ENCODE results near the gene PCDH8. TPM values are rescaled to one million over a fixed set of nuclear protein-coding genes. Genes with fewer than 3 reads are reported as not detected.

PCDH8 gene
- total RNA-seq, 1 donor from 2014 or later, result not detected

GRCh38 chr13:52811841-52812240 is 36.6 kb downstream of the PCDH8 start:
- Histone ChIP-seq H3K36me3 (no peaks in the 10 kb centered on the region), H3K4me1 (no peaks in the 10 kb centered on the region), H3K9me3 (no peaks in the 10 kb centered on the region), H3K27ac (no peak overlapping the region), H3K4me3 (no peak overlapping the region), H3K27me3 (no peaks in the 10 kb centered on the region)
- no peak for DNase-seq (ENCODE audit: low spot score in 2 of 2)
- intact Hi-C loops (cut with DNase I), result no loop called here
- TF ChIP-seq CTCF (IDR thresholded peaks at IDR 0.05), result no peak

GRCh38 chr13:52810526-52810925 is 37.9 kb downstream of the PCDH8 start:
- no peak for TF ChIP-seq CTCF (IDR thresholded peaks at IDR 0.05)
- Histone ChIP-seq H3K4me3 (no peak overlapping the region), H3K9me3 (no peaks in the 10 kb centered on the region), H3K4me1 (no peaks in the 10 kb centered on the region), H3K36me3 (no peaks in the 10 kb centered on the region), H3K27ac (no peak overlapping the region), H3K27me3 (no peaks in the 10 kb centered on the region)
- intact Hi-C loops (cut with DNase I), result no loop called here
- DNase-seq (ENCODE audit: low spot score in 2 of 2), result no peak

- H3K9me3 ChIP-seq, result no peaks in the 10 kb centered on the region
- intact Hi-C loops (cut with DNase I), result no loop called here
- no peak for TF ChIP-seq CTCF (IDR thresholded peaks at IDR 0.05)
- DNase-seq (ENCODE audit: low spot score in 2 of 2), result no peak
- no peak overlapping the region for H3K27ac ChIP-seq
- no peaks in the 10 kb centered on the region for H3K27me3 ChIP-seq
- no peaks in the 10 kb centered on the region for H3K36me3 ChIP-seq
- no peak overlapping the region for H3K4me3 ChIP-seq
- no peaks in the 10 kb centered on the region for H3K4me1 ChIP-seq
Measured at GRCh38 chr13:52810011-52810410, 38.4 kb downstream of the PCDH8 start.

GRCh38 chr13:52809310-52809769 is 39.1 kb downstream of the PCDH8 start:
- intact Hi-C loops (cut with DNase I), result no loop called here
- no peak for DNase-seq (ENCODE audit: low spot score in 2 of 2)
- H3K27ac ChIP-seq, result no peak overlapping the region

GRCh38 chr13:52808842-52809219 is 39.6 kb downstream of the PCDH8 start:
- no peaks in the 10 kb centered on the region for H3K4me1 ChIP-seq
- no peak for TF ChIP-seq CTCF (IDR thresholded peaks at IDR 0.05)
- intact Hi-C loops (cut with DNase I), result no loop called here
- H3K27me3 ChIP-seq, result no peaks in the 10 kb centered on the region
- H3K27ac ChIP-seq, result no peak overlapping the region
- no peak for DNase-seq (ENCODE audit: low spot score in 2 of 2)
- H3K4me3 ChIP-seq, result no peak overlapping the region
- H3K9me3 ChIP-seq, result no peaks in the 10 kb centered on the region
- H3K36me3 ChIP-seq, result no peaks in the 10 kb centered on the region

More at GRCh38 chr13:52809310-52809769, 39.1 kb downstream of the PCDH8 start:
- no peaks in the 10 kb centered on the region for H3K36me3 ChIP-seq
- no peak overlapping the region for H3K4me3 ChIP-seq
- H3K27me3 ChIP-seq, result no peaks in the 10 kb centered on the region
- H3K4me1 ChIP-seq, result no peaks in the 10 kb centered on the region
- H3K9me3 ChIP-seq, result no peaks in the 10 kb centered on the region
- no peak for TF ChIP-seq CTCF (IDR thresholded peaks at IDR 0.05)

GRCh38 chr13:52806029-52806428 is 42.4 kb downstream of the PCDH8 start:
- TF ChIP-seq CTCF (IDR thresholded peaks at IDR 0.05), result no peak
- Histone ChIP-seq H3K9me3 (no peaks in the 10 kb centered on the region), H3K36me3 (no peaks in the 10 kb centered on the region), H3K4me3 (no peak overlapping the region), H3K4me1 (no peaks in the 10 kb centered on the region), H3K27me3 (no peaks in the 10 kb centered on the region), H3K27ac (no peak overlapping the region)
- intact Hi-C loops (cut with DNase I), result no loop called here
- no peak for DNase-seq (ENCODE audit: low spot score in 2 of 2)

Measured in ascending aorta (tissue), 2 donors.